ENCODE measurements around the gene CCDC107. TPM values are rescaled to one million over a fixed set of nuclear protein-coding genes. Genes with fewer than 3 reads are reported as not detected.

The CCDC107 gene
- polyA plus RNA-seq, 4 donors = 15.5 to 21.2 (median 18.4) TPM

GRCh38 chr9:35700031-35700430 is 41.9 kb downstream of the CCDC107 start:
- no peak for DNase-seq (ENCODE audit: low read depth in 4 of 4, low spot score in 3 of 4)

GRCh38 chr9:35700942-35701341 is 42.9 kb downstream of the CCDC107 start:
- no peak for DNase-seq (ENCODE audit: low read depth in 4 of 4, low spot score in 3 of 4)

DNA sequence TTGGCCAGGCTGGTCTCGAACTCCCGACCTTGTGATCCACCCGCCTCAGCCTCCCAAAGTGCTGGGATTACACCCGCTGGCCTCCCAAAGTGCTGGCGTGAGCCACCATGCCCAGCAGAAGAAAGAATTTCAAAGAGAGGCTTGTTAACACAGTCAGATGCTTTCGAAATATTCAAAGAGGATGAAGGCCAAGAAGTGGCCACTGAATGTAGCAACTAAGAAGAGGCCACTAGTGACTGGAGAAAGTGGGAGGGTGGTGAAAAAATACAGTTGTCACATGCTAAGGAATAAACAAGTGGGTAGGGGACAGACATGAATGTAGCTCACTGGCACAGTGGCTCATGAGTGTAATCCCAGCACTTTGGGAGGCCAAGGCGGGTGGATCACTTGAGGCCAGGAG is 44.6 kb downstream of the CCDC107 start:
- no peak for DNase-seq (ENCODE audit: low read depth in 4 of 4, low spot score in 3 of 4)

- DNase-seq (ENCODE audit: low read depth in 4 of 4, low spot score in 3 of 4) = no peak
Observed at GRCh38 chr9:35703906-35704672, 46.0 kb downstream of the CCDC107 start.

DNA sequence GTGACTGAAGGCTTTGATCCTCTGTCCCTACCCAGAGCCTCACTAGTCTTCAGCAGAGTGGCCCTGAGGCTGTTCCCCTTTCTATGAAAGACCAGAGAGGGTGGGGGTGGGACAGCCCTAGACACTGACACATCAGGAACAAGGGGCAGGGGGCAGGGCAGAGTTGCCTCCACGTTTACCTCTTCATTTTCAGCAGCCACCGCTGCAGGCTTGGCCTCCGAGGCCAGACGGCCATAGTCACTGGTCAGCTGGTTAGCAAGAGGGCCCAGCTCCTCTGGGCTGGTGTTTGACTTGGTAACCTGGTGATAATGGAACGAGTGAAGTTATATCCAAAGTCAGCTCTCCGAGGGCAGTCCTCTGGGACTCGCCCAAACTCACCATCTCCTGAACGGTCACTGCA is 47.3 kb downstream of the CCDC107 start:
- DNase-seq (ENCODE audit: low read depth in 4 of 4, low spot score in 3 of 4) = no peak

DNA sequence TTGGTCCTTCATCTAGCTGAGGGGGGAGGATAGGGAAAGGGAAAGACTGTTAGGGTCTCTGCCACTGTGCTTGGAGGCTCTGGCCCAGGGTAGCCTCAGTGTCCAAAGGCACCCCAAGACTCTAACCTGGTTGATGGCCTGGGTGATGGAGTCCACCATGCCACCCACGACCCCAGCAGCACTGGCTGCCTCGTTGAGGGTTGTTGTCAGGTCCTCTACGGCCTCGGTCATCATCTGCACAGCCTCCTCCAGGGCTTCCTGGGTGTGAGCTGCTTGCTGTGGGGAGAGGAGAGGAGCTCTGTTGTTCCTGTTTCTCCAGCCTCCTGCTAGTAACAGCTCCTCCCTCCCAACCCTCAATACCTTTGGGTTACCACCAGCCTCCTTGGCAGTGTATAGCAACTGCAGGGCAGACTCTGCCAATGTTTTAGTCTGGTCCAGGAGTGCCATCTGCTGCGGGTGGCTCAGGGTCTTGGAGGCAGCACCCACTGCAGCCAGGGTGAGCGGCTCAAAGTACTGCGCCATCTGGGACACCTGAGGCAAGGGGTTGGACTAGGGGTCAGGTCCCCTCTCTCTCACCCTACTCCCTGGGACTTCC is 47.8 kb downstream of the CCDC107 start:
- no peak for DNase-seq (ENCODE audit: low read depth in 4 of 4, low spot score in 3 of 4)

- no peak for DNase-seq (ENCODE audit: low read depth in 4 of 4, low spot score in 3 of 4)
Observed at GRCh38 chr9:35706951-35707350, 48.9 kb downstream of the CCDC107 start.

DNA sequence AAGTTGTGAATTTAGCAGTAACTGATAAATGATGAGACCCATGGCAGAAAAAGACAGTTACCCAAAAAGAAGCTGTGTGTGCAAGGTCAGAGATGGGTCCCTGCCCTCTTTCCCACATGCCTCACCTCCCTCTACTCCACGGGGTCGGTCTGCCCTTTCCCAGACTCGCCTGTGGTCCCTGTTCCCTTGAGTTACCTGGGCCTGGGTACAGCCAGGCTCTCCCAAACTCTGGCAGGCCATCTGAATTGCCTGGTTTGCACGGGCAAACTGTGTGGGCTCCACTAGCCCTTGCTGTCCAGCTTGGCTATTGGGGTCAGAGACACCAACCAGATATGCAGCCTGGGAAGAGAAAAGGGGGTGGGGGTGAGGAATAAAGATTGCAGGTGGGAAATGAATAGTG is 50.1 kb downstream of the CCDC107 start:
- DNase-seq (ENCODE audit: low read depth in 4 of 4, low spot score in 3 of 4) = no peak

DNA sequence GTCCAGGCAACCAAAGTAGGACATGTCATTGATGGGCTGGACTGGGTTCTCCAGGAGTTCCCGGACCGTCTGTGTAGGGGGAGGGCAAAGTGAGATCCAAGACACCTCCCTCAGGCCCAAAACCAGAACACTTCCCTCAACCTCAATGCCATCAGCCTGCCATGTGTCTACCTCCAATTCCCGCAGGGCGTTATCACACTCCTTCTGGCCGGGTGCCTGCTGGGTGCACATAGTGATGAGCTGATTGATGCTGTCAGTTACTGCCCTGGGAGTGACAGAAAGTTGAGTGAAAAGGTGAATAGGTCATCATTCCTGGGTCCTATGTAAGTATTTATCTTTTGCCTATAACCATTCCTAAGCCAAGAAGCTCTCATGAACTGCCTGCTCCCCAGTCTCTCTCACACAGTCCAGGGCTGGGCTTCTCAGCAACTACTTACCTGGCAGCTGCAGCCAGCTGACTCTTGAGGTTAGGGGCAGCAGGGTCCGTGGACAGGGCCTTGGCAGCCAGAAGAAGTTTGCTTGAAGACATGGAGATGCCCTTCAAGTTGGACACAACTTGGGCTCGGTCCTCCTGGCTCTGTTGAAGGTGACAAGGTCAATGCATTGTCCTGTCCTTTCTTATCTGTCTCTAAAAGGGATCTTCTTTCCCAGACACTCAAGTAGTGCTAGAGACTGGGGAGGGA is 52.9 kb downstream of the CCDC107 start:
- DNase-seq (ENCODE audit: low read depth in 4 of 4, low spot score in 3 of 4) = no peak

Other genes starting within 250 kb of the CCDC107 start
- 10 to 100 TPM; 18.0 to 26.3 (median 18.6) TPM for gene RUSC2, start 168.2 kb upstream of the CCDC107 start, polyA plus RNA-seq (ENCODE audit: insufficient read length in 4 of 4)
- gene TESK1, start 53.0 kb upstream of the CCDC107 start, polyA plus RNA-seq (ENCODE audit: insufficient read length in 4 of 4) = 10 to 100 TPM; 33.4 to 49.4 (median 34.7) TPM
- 1 to 10 TPM; 1.8 to 3.3 (median 2.2) TPM for gene CD72, start 39.9 kb upstream of the CCDC107 start, polyA plus RNA-seq (ENCODE audit: insufficient read length in 4 of 4)
- under 1 TPM in 2 of 4 donors, not detected in 2; 0.32 to 0.46 TPM for gene SIT1, start 7.4 kb upstream of the CCDC107 start, polyA plus RNA-seq (ENCODE audit: insufficient read length in 4 of 4)
- gene RMRP, start 273 bp upstream of the CCDC107 start, polyA plus RNA-seq (ENCODE audit: insufficient read length in 4 of 4) = 1 to 10 TPM in 1 of 4 donors, not detected in 3; 2.5 TPM
- 10 to 100 TPM in 1 of 4 donors, 1 to 10 TPM in 3; 9.0 to 11.5 (median 9.8) TPM for gene ARHGEF39, start 6.9 kb downstream of the CCDC107 start, polyA plus RNA-seq (ENCODE audit: insufficient read length in 4 of 4)
- gene CA9, start 15.6 kb downstream of the CCDC107 start, polyA plus RNA-seq (ENCODE audit: insufficient read length in 4 of 4) = 1 to 10 TPM in 1 of 4 donors, under 1 TPM in 3; 0.63 to 1.6 (median 0.73) TPM
- gene TPM2, start 31.6 kb downstream of the CCDC107 start, polyA plus RNA-seq (ENCODE audit: insufficient read length in 4 of 4) = 100 to 1,000 TPM; 150 to 285 (median 184) TPM
- 100 to 1,000 TPM; 141 to 173 (median 163) TPM for gene TLN1, start 73.9 kb downstream of the CCDC107 start, polyA plus RNA-seq (ENCODE audit: insufficient read length in 4 of 4)
- gene CREB3, start 74.4 kb downstream of the CCDC107 start, polyA plus RNA-seq (ENCODE audit: insufficient read length in 4 of 4) = 10 to 100 TPM; 33.8 to 43.0 (median 39.2) TPM
- gene GBA2, start 90.9 kb downstream of the CCDC107 start, polyA plus RNA-seq (ENCODE audit: insufficient read length in 4 of 4) = 100 to 1,000 TPM in 2 of 4 donors, 10 to 100 TPM in 2; 62.5 to 131 (median 101) TPM
- 10 to 100 TPM; 25.7 to 28.2 (median 27.4) TPM for gene RGP1, start 91.0 kb downstream of the CCDC107 start, polyA plus RNA-seq (ENCODE audit: insufficient read length in 4 of 4)
- gene MSMP, start 96.0 kb downstream of the CCDC107 start, polyA plus RNA-seq (ENCODE audit: insufficient read length in 4 of 4) = not detected
- gene NPR2, start 133.3 kb downstream of the CCDC107 start, polyA plus RNA-seq (ENCODE audit: insufficient read length in 4 of 4) = 10 to 100 TPM; 27.1 to 55.5 (median 30.6) TPM
- 1 to 10 TPM; 2.9 to 7.2 (median 5.7) TPM for gene SPAG8, start 154.0 kb downstream of the CCDC107 start, polyA plus RNA-seq (ENCODE audit: insufficient read length in 4 of 4)
- gene HINT2, start 156.8 kb downstream of the CCDC107 start, polyA plus RNA-seq (ENCODE audit: insufficient read length in 4 of 4) = 10 to 100 TPM; 32.0 to 57.4 (median 53.8) TPM
- under 1 TPM; 0.11 to 0.35 (median 0.26) TPM for gene FAM221B, start 170.4 kb downstream of the CCDC107 start, polyA plus RNA-seq (ENCODE audit: insufficient read length in 4 of 4)
- 10 to 100 TPM; 28.8 to 44.5 (median 30.5) TPM for gene TMEM8B, start 170.9 kb downstream of the CCDC107 start, polyA plus RNA-seq (ENCODE audit: insufficient read length in 4 of 4)
- gene OR13J1, start 212.1 kb downstream of the CCDC107 start, polyA plus RNA-seq (ENCODE audit: insufficient read length in 4 of 4) = under 1 TPM in 1 of 4 donors, not detected in 3; 0.15 TPM
- 1 to 10 TPM in 1 of 4 donors, under 1 TPM in 2, not detected in 1; 0.21 to 3.3 (median 0.50) TPM for gene HRCT1, start 247.9 kb downstream of the CCDC107 start, polyA plus RNA-seq (ENCODE audit: insufficient read length in 4 of 4)